Uterus (tissue), 2 donors: ENCODE results near the gene RIPOR2.

ENCODE experiments used
- CTCF ChIP-seq, 4 experiments: fragments of 200-600 bp in 2 of 4; fragments of 450-650 bp in 2 of 4; sonication (generic) in 2 of 4; IDR thresholded peaks; one replicate each; pipeline ENCODE4 v1.5.1; 2016 to 2019; ENCODE audit warnings: antibody characterized with exemption in 4 of 4, mild to moderate bottlenecking in 2 of 4, moderate library complexity in 1 of 4
- POLR2A ChIP-seq, 2 donors: fragments of 450-650 bp; IDR thresholded peaks; one replicate each; pipeline ENCODE4 v1.6.1; 2016; ENCODE audit warnings: antibody characterized with exemption in 2 of 2, mild to moderate bottlenecking in 1 of 2, moderate library complexity in 1 of 2

DNA sequence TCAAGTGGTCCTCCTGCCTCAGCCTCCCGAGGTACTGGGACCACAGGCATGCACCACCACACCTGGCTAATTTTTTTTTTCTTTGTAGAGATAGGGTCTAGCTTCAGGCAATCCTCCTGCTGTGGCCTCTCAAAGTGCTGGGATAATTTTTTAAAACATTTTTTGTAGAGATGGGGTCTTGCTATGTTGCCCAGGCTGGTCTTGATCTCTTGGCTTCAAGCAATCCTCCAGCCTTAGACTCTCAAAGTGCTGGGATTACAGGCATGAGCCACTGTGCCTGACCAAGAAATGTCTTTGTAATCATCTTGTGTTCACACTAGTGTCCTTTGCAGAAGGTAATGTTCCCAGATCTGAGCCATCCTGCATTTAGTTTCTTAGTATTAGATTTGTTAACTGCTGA lies 61.6 kb downstream of the RIPOR2 start:
- TF ChIP-seq CTCF (IDR thresholded peaks at IDR 0.05) = no peak
- no peak for TF ChIP-seq POLR2A (IDR thresholded peaks at IDR 0.05)
